HG02973 (cell line): ENCODE results near the gene KCTD21.
"Not testable (repeated sequence)": the region's sequence is repeated elsewhere in the genome, so short reads cannot be mapped to it uniquely, and the experiment has no call there.

Experiments
- ATAC-seq: cut with Tn5 transposase; IDR thresholded peaks from one replicate; pipeline ENCODE4 v1.9.1; 2021; ENCODE audit warnings: moderate library complexity; ENCODE audit not compliant: unreplicated experiment

KCTD21 gene, protein sequence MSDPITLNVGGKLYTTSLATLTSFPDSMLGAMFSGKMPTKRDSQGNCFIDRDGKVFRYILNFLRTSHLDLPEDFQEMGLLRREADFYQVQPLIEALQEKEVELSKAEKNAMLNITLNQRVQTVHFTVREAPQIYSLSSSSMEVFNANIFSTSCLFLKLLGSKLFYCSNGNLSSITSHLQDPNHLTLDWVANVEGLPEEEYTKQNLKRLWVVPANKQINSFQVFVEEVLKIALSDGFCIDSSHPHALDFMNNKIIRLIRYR

GRCh38 chr11:78188286-78189173, at the start of gene KCTD21, which contains the start of gene USP35:
KCTD21 (minus strand) TSS chr11:78188626; CDS start chr11:78174554, 14,072 bp downstream.
USP35 (plus strand) TSS chr11:78188919; CDS start chr11:78196246, 7,327 bp downstream.
- ATAC-seq, result peak; percentile 96

GRCh38 chr11:78237293-78238046, 49.0 kb upstream of the KCTD21 start:
- ATAC-seq, result no peak

DNA sequence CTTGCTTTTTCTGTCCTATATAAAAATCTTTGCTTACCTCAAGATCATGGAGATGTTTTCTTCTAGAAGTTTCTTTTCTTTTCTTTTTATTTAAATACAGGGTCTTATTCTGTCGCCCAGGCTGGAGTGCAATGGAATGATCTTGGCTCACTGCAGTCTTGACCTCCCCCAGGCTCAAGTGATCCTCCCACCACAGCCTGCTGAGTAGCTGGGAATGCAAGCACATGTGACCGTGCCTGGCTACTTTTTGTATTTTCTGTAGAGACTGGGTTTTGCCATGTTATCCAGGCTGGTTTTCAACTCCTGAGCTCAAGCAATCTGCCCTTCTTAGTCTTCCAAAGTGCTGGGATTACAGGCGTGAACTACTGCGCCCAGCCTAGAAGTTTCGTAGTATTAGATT, 45.6 kb upstream of the KCTD21 start:
- ATAC-seq, result no peak

DNA sequence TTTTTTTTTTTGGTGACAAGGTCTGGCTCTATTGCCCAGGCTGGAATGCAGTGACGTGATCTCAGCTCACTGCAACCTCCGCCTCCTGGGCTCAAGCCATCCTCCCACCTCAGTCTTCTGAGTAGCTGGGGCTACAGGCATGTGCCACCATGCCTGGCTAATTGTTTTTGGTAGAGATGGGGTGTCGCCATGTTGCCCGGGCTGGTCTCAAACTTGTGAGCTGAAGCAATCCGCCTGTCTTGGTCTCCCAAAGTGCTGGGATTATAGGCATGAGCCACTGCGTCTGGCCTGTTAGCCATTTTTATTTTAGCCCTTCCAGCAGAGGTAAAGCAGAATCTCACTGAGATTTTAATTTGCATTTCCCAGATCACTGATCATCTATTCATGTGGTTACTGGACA, 44.6 kb upstream of the KCTD21 start:
- ATAC-seq, result not testable (repeated sequence)

GRCh38 chr11:78231962-78232501, 43.6 kb upstream of the KCTD21 start:
- ATAC-seq, result no peak

- ATAC-seq, result no peak
Observed at GRCh38 chr11:78230161-78230877, 41.9 kb upstream of the KCTD21 start.

DNA sequence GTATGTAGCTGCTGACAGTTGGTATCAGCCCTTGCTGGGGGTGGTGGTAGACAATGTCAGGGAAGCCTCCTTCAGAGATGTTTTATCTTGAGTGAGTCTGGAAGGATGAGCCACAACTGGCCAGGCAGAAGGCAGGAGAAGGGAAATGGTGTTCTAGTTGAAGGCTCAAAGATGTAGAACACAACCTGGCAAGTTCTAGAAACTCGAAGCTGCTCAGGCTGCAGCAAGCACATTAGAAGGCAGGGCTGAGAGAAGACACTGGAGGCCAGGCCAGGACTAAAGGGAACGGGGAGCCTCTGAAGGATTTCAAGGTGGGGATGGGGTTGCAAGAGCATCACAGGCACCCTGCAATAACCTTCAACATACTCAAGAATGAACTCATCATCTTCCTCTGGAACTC, 40.7 kb upstream of the KCTD21 start:
- ATAC-seq, result no peak

DNA sequence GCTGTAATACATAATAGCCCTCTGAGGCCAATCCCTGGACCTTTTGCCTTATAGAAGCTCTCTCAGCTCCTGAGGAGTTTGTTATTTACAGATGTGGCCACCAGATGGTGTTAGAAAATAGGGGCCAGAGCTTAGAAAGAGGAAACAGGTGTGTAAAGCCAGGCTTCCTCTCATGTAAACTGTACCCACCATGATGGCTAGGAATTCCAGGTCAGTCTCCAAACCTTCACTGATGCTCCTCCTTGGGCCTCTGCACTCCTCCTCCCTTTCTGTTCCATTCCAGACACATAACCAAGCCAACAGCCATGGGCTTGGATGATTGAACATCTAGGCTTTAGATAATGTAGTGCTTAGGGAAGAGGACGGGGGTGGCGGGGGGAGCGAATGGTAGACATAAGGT, 40.0 kb upstream of the KCTD21 start:
- no peak for ATAC-seq

DNA sequence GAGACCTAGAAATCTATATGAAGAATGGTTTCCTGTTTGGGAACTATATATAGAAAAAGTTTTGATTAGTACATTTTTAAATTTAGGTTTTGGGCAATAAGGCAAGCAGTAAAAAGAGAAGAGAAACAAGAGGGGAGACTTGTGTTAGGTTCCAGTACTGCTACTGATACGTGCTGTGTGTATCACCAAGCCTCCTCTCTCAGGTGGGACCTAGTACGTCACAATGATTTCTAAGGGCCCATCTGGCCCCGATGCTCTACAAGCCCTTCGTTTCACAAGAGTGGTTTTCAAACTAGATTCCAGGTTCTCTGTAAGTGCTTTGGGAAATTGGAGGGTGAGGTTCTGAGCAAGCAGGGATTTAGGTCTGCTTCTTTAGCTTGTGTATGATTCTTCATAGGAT, 39.5 kb upstream of the KCTD21 start:
- no peak for ATAC-seq

- no peak for ATAC-seq
Observed at GRCh38 chr11:78226684-78227680, 38.6 kb upstream of the KCTD21 start.

DNA sequence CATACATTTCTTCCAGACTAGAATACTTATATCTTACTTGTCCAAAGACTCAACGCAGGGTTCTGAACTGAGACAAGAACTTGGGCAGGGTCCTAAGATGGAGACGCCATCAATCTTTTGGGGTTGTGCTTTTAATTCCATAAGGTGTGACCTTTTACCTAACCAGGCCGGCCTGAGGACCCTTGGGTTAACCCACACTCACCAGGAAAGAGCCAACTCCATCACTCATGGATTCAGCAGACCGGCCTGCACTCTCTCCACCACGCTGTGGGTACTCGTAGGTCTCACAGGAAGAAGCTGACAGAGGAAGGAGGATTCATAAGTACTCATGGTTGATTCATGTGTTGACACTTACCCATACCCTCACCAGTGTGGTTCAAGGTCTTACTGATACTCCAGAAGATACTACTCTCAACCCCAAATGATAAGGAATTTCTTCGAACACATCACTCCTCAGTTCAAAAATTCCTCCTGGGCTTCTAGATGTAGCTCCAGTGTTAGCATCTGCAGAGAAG, 36.5 kb upstream of the KCTD21 start:
- ATAC-seq, result no peak

- no peak for ATAC-seq
Observed at GRCh38 chr11:78224506-78224905, 36.1 kb upstream of the KCTD21 start.

DNA sequence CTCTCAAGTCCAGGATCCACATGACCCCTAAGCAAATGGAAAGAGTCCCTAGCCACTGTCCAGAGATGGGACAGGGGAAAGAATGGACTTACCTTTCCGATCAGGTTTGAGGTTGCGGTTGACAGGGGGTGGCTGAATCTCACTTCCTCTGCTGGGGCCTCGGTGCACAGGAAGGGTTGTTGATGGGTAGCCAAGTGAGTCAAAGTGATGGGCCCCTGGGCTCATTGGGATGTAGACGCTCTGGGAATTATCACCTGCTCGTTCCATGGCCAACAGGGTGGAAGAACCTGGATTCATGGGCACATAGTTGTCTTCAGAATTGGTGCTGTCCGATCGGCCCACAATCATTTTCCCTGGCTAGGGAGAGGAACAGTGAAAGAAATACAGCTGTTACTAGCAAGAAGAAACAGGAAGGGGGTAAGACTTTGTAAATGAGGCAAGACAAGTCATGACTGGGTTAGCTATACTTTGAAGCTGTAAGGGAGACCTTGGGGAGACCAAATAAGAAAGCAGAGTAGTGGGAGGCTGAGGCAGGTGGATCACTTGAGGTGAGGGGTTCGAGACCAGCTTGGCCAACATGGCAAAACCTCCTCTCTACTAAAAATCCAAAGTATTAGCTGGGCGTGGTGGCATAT, 35.0 kb upstream of the KCTD21 start:
- peak; percentile 76 for ATAC-seq

GRCh38 chr11:78222726-78223125, 34.3 kb upstream of the KCTD21 start:
- ATAC-seq, result not testable (repeated sequence)

- no peak for ATAC-seq
Observed at GRCh38 chr11:78221396-78222315, 33.2 kb upstream of the KCTD21 start.

DNA sequence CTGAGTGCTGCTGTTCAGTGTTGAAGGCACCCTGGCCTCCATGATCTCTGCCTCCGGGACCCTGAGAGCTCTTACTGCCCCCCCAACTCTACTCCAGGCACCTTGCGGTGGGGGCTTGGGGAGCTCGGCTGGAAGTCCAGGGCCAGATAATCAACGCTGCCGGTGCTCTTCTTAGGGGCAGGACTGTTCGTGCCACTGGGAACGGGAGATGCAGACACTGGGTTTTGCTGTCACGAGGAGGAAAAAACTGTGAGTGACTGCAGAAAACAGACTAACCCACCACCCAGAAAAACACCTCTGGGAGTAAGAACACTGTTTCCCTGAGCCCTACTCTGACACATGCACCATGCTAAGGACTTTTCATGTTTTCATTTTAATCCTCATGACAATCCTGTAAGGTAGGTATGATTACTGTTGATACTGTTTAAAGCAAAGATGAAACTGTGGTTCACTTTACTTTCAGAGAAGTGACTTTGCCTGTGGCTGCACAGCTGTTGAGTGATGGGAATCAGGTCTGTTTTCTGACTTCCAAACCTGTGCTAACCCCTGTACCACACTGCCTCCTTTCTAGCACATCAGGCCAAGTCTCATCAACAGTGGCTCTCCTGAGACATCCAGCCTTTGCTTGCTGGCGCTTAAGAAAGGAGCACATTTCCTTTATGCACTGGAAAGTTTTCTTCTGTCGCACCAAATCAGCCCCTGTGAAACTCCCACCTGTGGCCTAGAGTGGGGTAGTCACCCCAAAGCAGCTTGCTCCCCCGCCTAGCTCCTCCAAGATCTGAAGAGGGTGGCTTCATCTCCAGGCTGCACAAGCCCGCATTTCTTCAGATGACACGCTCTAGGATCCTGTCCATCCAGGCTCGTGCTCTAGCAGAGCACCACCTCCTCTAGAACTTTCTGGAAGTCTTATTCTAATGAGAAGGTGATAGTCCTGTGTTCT, 32.1 kb upstream of the KCTD21 start:
- no peak for ATAC-seq
